ENCODE measurements around the gene SERPINA5.

SERPINA5 gene

DNA sequence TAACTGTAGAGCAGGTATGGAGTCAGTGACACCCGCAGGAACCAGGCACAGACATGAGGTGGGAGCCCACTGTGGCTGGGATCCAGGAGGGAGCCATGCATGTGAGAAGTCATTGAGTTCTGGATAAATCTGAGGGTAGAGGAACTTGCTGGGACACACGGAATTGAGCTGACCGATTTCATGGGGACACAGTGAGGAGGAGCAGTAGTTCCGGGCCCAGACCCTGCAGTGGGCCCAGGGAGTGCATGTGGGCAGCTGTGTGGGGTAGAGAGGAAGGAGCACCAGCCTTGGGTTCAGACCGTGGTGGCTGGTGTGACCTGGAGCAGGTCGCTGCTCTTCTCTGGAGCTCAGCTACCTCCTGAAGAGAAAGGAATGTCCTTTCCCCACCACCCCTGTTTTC lies 39.4 kb downstream of the SERPINA5 start:
- no peak overlapping the region for H3K4me3 ChIP-seq (ENCODE audit: low read length)
- no peaks in the 10 kb centered on the region for H3K9me3 ChIP-seq (ENCODE audit: low read length)
- H3K27me3 ChIP-seq (ENCODE audit: insufficient read depth, low read length): no peaks in the 10 kb centered on the region
- H3K36me3 ChIP-seq (ENCODE audit: insufficient read depth, low read length): no peaks in the 10 kb centered on the region
- no peak overlapping the region for H2AFZ ChIP-seq (ENCODE audit: low read depth, low read length)
- H3K4me1 ChIP-seq (ENCODE audit: insufficient read depth, low read length): no peaks in the 10 kb centered on the region

- H3K4me3 ChIP-seq (ENCODE audit: low read length): no peak overlapping the region
- H3K4me1 ChIP-seq (ENCODE audit: insufficient read depth, low read length): no peaks in the 10 kb centered on the region
- no peak overlapping the region for H2AFZ ChIP-seq (ENCODE audit: low read depth, low read length)
- H3K9me3 ChIP-seq (ENCODE audit: low read length): no peaks in the 10 kb centered on the region
- no peaks in the 10 kb centered on the region for H3K27me3 ChIP-seq (ENCODE audit: insufficient read depth, low read length)
- no peaks in the 10 kb centered on the region for H3K36me3 ChIP-seq (ENCODE audit: insufficient read depth, low read length)
Observed at GRCh38 chr14:94621358-94622134, 40.3 kb downstream of the SERPINA5 start.

- Histone ChIP-seq H2AFZ (ENCODE audit: low read depth, low read length) (no peak overlapping the region), H3K36me3 (ENCODE audit: insufficient read depth, low read length) (no peaks in the 10 kb centered on the region), H3K9me3 (ENCODE audit: low read length) (no peaks in the 10 kb centered on the region), H3K27me3 (ENCODE audit: insufficient read depth, low read length) (no peaks in the 10 kb centered on the region), H3K4me1 (ENCODE audit: insufficient read depth, low read length) (no peaks in the 10 kb centered on the region), H3K4me3 (ENCODE audit: low read length) (no peak overlapping the region)
Observed at GRCh38 chr14:94622653-94623421, 41.6 kb downstream of the SERPINA5 start.

DNA sequence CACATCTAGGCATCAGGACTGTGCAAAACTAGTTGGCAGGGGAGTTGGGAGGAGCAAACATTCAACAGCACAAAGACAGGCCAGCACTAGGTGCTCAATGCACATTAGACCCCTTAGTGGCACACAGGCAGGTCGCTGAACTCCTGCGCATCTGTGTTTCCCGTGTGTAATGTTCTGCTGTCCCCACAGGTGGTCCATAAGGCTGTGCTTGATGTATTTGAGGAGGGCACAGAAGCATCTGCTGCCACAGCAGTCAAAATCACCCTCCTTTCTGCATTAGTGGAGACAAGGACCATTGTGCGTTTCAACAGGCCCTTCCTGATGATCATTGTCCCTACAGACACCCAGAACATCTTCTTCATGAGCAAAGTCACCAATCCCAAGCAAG lies 42.2 kb downstream of the SERPINA5 start:
- H3K4me1 ChIP-seq (ENCODE audit: insufficient read depth, low read length): no peaks in the 10 kb centered on the region
- no peaks in the 10 kb centered on the region for H3K9me3 ChIP-seq (ENCODE audit: low read length)
- no peak overlapping the region for H2AFZ ChIP-seq (ENCODE audit: low read depth, low read length)
- no peaks in the 10 kb centered on the region for H3K27me3 ChIP-seq (ENCODE audit: insufficient read depth, low read length)
- no peaks in the 10 kb centered on the region for H3K36me3 ChIP-seq (ENCODE audit: insufficient read depth, low read length)
- H3K4me3 ChIP-seq (ENCODE audit: low read length): no peak overlapping the region

DNA sequence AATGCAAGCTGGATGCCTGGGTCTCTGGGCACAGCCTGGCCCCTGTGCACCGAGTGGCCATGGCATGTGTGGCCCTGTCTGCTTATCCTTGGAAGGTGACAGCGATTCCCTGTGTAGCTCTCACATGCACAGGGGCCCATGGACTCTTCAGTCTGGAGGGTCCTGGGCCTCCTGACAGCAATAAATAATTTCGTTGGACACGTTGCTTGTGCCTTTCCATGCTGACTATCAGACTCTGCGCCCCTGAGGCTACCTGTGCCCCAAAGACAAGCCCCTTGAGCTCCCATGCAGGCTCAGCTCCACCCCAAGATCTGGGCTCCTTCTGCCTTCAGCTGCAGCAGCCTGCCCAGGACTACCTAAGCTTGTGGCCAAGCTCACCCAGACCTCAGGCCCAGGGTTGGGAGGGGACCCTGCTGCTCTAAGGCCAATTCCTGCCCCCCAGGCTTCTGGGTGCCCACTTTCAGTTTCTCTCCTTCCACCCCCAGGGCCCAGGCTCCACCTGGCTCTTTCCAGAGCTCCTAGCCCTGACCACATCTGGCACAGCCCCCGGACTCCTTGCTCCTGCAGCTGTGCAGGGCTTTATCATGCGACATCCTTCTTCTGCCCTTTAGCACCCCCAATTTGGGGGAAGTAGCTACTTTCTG lies 42.8 kb downstream of the SERPINA5 start:
- no peaks in the 10 kb centered on the region for H3K9me3 ChIP-seq (ENCODE audit: low read length)
- H3K4me3 ChIP-seq (ENCODE audit: low read length): no peak overlapping the region
- no peak overlapping the region for H2AFZ ChIP-seq (ENCODE audit: low read depth, low read length)
- H3K36me3 ChIP-seq (ENCODE audit: insufficient read depth, low read length): no peaks in the 10 kb centered on the region
- no peaks in the 10 kb centered on the region for H3K4me1 ChIP-seq (ENCODE audit: insufficient read depth, low read length)
- H3K27me3 ChIP-seq (ENCODE audit: insufficient read depth, low read length): no peaks in the 10 kb centered on the region

- Histone ChIP-seq H3K36me3 (ENCODE audit: insufficient read depth, low read length) (no peaks in the 10 kb centered on the region), H3K4me1 (ENCODE audit: insufficient read depth, low read length) (no peaks in the 10 kb centered on the region), H2AFZ (ENCODE audit: low read depth, low read length) (no peak overlapping the region), H3K4me3 (ENCODE audit: low read length) (no peak overlapping the region), H3K27me3 (ENCODE audit: insufficient read depth, low read length) (no peaks in the 10 kb centered on the region), H3K9me3 (ENCODE audit: low read length) (no peaks in the 10 kb centered on the region)
Observed at GRCh38 chr14:94624537-94625352, 43.5 kb downstream of the SERPINA5 start.

- H3K9me3 ChIP-seq (ENCODE audit: low read length): no peaks in the 10 kb centered on the region
- H3K4me1 ChIP-seq (ENCODE audit: insufficient read depth, low read length): no peaks in the 10 kb centered on the region
- no peaks in the 10 kb centered on the region for H3K27me3 ChIP-seq (ENCODE audit: insufficient read depth, low read length)
- no peak overlapping the region for H2AFZ ChIP-seq (ENCODE audit: low read depth, low read length)
- no peaks in the 10 kb centered on the region for H3K36me3 ChIP-seq (ENCODE audit: insufficient read depth, low read length)
- no peak overlapping the region for H3K4me3 ChIP-seq (ENCODE audit: low read length)
Observed at GRCh38 chr14:94625353-94625635, 44.1 kb downstream of the SERPINA5 start.

DNA sequence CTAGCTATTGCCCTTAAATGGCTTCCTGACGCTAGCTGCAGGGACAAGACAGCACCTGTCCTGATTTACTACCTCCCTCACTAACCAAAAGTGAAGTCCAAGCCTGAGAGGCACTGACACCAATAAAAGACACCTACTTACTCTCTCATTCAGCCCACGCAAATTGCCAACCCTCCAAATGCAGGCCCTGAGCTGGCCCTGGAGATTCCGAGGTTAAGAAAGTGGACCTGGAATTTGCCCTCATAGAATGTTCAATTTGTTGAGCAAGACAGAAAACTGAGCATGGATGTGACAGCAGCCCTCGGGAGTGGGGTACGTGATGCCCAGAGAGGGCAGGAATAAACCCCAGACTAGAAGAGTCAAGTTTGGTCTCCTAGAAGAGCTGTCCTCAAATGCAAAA lies 47.4 kb downstream of the SERPINA5 start:
- H3K36me3 ChIP-seq (ENCODE audit: insufficient read depth, low read length): no peaks in the 10 kb centered on the region
- H3K4me3 ChIP-seq (ENCODE audit: low read length): no peak overlapping the region
- H2AFZ ChIP-seq (ENCODE audit: low read depth, low read length): no peak overlapping the region
- H3K27me3 ChIP-seq (ENCODE audit: insufficient read depth, low read length): no peaks in the 10 kb centered on the region
- no peaks in the 10 kb centered on the region for H3K9me3 ChIP-seq (ENCODE audit: low read length)
- no peaks in the 10 kb centered on the region for H3K4me1 ChIP-seq (ENCODE audit: insufficient read depth, low read length)

DNA sequence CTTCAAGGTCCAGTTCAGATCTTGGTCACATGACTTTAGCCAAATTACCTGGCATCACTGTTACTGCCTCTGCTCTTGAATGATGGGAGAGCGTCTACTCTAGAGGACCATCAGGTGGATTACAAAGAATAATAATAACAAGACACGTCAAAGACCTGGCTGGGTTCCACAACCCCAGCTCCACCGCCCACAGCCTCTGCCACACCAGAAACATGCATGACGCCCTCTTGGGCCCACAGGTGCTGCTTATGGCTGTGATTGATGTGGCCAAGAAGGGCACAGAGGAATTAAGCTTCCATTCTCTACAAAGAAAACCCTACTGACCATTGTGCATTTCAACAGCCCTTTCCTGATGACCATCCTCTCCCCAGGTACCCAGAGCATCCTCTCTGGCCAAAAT lies 49.2 kb downstream of the SERPINA5 start:
- Histone ChIP-seq H3K4me1 (ENCODE audit: insufficient read depth, low read length) (no peaks in the 10 kb centered on the region), H3K27me3 (ENCODE audit: insufficient read depth, low read length) (no peaks in the 10 kb centered on the region), H2AFZ (ENCODE audit: low read depth, low read length) (no peak overlapping the region)

GRCh38 chr14:94631050-94631449 lies 49.8 kb downstream of the SERPINA5 start:
- Histone ChIP-seq H3K4me1 (ENCODE audit: insufficient read depth, low read length) (no peaks in the 10 kb centered on the region), H3K36me3 (ENCODE audit: insufficient read depth, low read length) (no peaks in the 10 kb centered on the region), H2AFZ (ENCODE audit: low read depth, low read length) (no peak overlapping the region), H3K4me3 (ENCODE audit: low read length) (no peak overlapping the region), H3K9me3 (ENCODE audit: low read length) (no peaks in the 10 kb centered on the region), H3K27me3 (ENCODE audit: insufficient read depth, low read length) (no peaks in the 10 kb centered on the region)

More for the DNA sequence above, 49.2 kb downstream of the SERPINA5 start:
- H3K4me3 ChIP-seq (ENCODE audit: low read length): no peak overlapping the region
- H3K36me3 ChIP-seq (ENCODE audit: insufficient read depth, low read length): no peaks in the 10 kb centered on the region
- no peaks in the 10 kb centered on the region for H3K9me3 ChIP-seq (ENCODE audit: low read length)

- H3K9me3 ChIP-seq (ENCODE audit: low read length): no peaks in the 10 kb centered on the region
- H3K36me3 ChIP-seq (ENCODE audit: insufficient read depth, low read length): no peaks in the 10 kb centered on the region
- H3K4me3 ChIP-seq (ENCODE audit: low read length): no peak overlapping the region
- no peaks in the 10 kb centered on the region for H3K4me1 ChIP-seq (ENCODE audit: insufficient read depth, low read length)
- no peak overlapping the region for H2AFZ ChIP-seq (ENCODE audit: low read depth, low read length)
- no peaks in the 10 kb centered on the region for H3K27me3 ChIP-seq (ENCODE audit: insufficient read depth, low read length)
Observed at GRCh38 chr14:94631536-94632304, 50.5 kb downstream of the SERPINA5 start.

DNA sequence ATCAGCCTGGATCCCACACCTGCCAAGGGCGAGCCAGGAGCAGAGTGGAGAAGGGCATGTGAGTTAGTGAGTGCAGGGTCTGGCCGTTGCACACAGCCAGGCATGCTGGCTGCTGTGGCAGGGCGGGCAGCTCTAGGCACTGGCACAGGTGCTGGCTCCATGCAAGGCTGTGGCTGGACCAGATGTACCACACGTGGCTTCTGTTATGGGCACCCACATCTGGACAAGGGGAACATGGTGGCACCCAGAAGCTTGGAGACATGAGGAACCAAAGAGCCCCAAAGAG lies 51.0 kb downstream of the SERPINA5 start:
- Histone ChIP-seq H3K9me3 (ENCODE audit: low read length) (no peaks in the 10 kb centered on the region), H3K27me3 (ENCODE audit: insufficient read depth, low read length) (no peaks in the 10 kb centered on the region), H3K36me3 (ENCODE audit: insufficient read depth, low read length) (no peaks in the 10 kb centered on the region), H2AFZ (ENCODE audit: low read depth, low read length) (no peak overlapping the region), H3K4me1 (ENCODE audit: insufficient read depth, low read length) (no peaks in the 10 kb centered on the region), H3K4me3 (ENCODE audit: low read length) (no peak overlapping the region)
